Hepatocyte (in vitro differentiated cells): Measurements from ENCODE around the gene KIFAP3.

Experiments used
- EZH2 ChIP-seq: fragments of 200-600 bp; sonication (generic); IDR thresholded peaks from 2 replicates; pipeline ENCODE4 v1.6.1; 2016; ENCODE audit warnings: antibody characterized with exemption, mild to moderate bottlenecking, borderline replicate concordance
- TF ChIP-seq, protein P1 (sequence below): fragments of 200-600 bp; sonication (generic); IDR thresholded peaks from 2 replicates; pipeline ENCODE4 v1.5.1; 2016; ENCODE audit warnings: antibody characterized with exemption, mild to moderate bottlenecking; ENCODE audit not compliant: poor library complexity

DNA sequence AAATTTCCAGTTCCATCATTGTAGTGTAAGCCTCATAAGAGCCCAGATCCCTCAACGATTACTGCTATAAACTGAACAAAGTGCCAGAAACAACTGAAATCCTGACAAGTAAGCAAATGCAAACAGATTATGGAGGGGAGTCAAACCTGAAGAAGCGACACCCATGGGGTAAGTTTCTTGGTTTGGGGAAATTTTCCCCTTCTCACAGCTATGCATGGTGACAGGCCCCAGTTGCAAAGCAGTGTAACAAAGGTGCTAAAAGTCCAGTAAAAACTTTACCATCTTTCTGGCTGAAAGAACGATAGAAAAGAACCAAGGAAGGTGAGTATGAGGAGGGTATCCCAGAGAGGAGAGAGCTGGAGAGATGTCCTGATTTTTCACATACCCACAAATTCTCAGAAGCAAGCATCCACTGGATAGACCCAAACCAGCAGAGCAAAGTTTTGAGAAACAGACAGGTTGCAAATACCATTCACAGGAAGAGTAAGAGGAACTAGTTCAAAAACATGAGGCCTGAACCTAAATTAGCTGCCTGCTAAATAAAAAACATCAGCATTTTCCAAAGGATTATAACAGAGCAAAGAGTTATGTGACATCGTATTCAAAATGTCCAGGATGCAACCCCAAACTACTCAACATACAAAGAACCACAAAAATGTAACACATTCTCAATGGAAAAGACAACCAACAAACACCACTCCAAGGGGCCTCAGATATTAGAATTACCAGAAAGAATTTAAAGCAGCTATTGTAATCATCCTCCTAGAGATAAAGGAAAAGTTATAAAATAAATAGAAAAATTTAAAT is 195.3 kb downstream of the KIFAP3 start:
- TF ChIP-seq, protein P1, sequence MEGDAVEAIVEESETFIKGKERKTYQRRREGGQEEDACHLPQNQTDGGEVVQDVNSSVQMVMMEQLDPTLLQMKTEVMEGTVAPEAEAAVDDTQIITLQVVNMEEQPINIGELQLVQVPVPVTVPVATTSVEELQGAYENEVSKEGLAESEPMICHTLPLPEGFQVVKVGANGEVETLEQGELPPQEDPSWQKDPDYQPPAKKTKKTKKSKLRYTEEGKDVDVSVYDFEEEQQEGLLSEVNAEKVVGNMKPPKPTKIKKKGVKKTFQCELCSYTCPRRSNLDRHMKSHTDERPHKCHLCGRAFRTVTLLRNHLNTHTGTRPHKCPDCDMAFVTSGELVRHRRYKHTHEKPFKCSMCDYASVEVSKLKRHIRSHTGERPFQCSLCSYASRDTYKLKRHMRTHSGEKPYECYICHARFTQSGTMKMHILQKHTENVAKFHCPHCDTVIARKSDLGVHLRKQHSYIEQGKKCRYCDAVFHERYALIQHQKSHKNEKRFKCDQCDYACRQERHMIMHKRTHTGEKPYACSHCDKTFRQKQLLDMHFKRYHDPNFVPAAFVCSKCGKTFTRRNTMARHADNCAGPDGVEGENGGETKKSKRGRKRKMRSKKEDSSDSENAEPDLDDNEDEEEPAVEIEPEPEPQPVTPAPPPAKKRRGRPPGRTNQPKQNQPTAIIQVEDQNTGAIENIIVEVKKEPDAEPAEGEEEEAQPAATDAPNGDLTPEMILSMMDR: no peak
- TF ChIP-seq EZH2: no peak
